Measurements from ENCODE around the gene CD74. TPM values are rescaled to one million over a fixed set of nuclear protein-coding genes. Genes with fewer than 3 reads are reported as not detected.

Gene CD74
- total and polyA plus RNA-seq, 4 donors: 176 to 327 (median 257) TPM

GRCh38 chr5:150431574-150431973, 18.9 kb upstream of the CD74 start:
- Histone ChIP-seq H3K4me3 (ENCODE audit: low read depth in 1 of 3, low read length in 3 of 3) (no peak overlapping the region), H3K27me3 (ENCODE audit: control insufficient read depth in 4 of 4, insufficient read depth in 4 of 4, low read length in 3 of 4) (no peaks in the 10 kb centered on the region), H3K9me3 (ENCODE audit: control insufficient read depth in 4 of 4, low read length in 3 of 4) (no peaks in the 10 kb centered on the region), H3K4me1 (ENCODE audit: control insufficient read depth in 4 of 4, insufficient read depth in 4 of 4, low read length in 3 of 4) (peaks cover 5 to 32% (median 15%) of the 10 kb centered on the region in 4 donors), H3K27ac (ENCODE audit: low read depth in 1 of 2, low read length in 2 of 2) (no peak overlapping the region), H3K9ac (ENCODE audit: low read depth in 1 of 2, low read length in 2 of 2) (no peak overlapping the region), H3K36me3 (ENCODE audit: control insufficient read depth in 4 of 4, insufficient read depth in 3 of 4, low read depth in 1 of 4, low read length in 3 of 4) (no peaks in the 10 kb centered on the region)
- WGBS: 68% methylated on average over 4 of the region's 4 CpGs
- no peak for DNase-seq (ENCODE audit: low spot score)
- no peak for TF ChIP-seq JUND (IDR thresholded peaks at IDR 0.05)
- TF ChIP-seq YY1 (IDR thresholded peaks at IDR 0.05): no peak
- TF ChIP-seq ATF3 (IDR thresholded peaks at IDR 0.05): no peak
- TF ChIP-seq SP1 (IDR thresholded peaks at IDR 0.05): no peak

GRCh38 chr5:150431048-150431447, 18.3 kb upstream of the CD74 start:
- TF ChIP-seq GABPA (IDR thresholded peaks at IDR 0.05 in 1 of 2, conservative IDR thresholded peaks at IDR 0.05 in 1 of 2) (no peak), HNF4G (IDR thresholded peaks at IDR 0.05) (no peak), RAD21 (IDR thresholded peaks at IDR 0.05) (no peak), REST (IDR thresholded peaks at IDR 0.05) (no peak), EGR1 (IDR thresholded peaks at IDR 0.05; ENCODE audit: low read depth in 2 of 2) (no peak), MAX (IDR thresholded peaks at IDR 0.05) (no peak), RXRA (IDR thresholded peaks at IDR 0.05) (no peak), TAF1 (conservative IDR thresholded peaks at IDR 0.05) (no peak), JUND (IDR thresholded peaks at IDR 0.05) (no peak), SP1 (IDR thresholded peaks at IDR 0.05) (no peak), HNF4A (conservative IDR thresholded peaks at IDR 0.05) (no peak), YY1 (IDR thresholded peaks at IDR 0.05) (no peak), FOXA1 (IDR thresholded peaks at IDR 0.05) (no peak)
- H3K4me3 ChIP-seq (ENCODE audit: low read depth in 1 of 3, low read length in 3 of 3): no peak overlapping the region
- H3K27me3 ChIP-seq (ENCODE audit: control insufficient read depth in 4 of 4, insufficient read depth in 4 of 4, low read length in 3 of 4): no peaks in the 10 kb centered on the region
- H3K36me3 ChIP-seq (ENCODE audit: control insufficient read depth in 4 of 4, insufficient read depth in 3 of 4, low read depth in 1 of 4, low read length in 3 of 4): no peaks in the 10 kb centered on the region
- H3K27ac ChIP-seq (ENCODE audit: low read depth in 1 of 2, low read length in 2 of 2): no peak overlapping the region
- DNase-seq (ENCODE audit: low spot score): no peak
- H3K9me3 ChIP-seq (ENCODE audit: control insufficient read depth in 4 of 4, low read length in 3 of 4): no peaks in the 10 kb centered on the region
- peaks cover 5 to 29% (median 15%) of the 10 kb centered on the region in 4 donors for H3K4me1 ChIP-seq (ENCODE audit: control insufficient read depth in 4 of 4, insufficient read depth in 4 of 4, low read length in 3 of 4)
- WGBS: 95% methylated on average over 18 of the region's 18 CpGs
- H3K9ac ChIP-seq (ENCODE audit: low read depth in 1 of 2, low read length in 2 of 2): no peak overlapping the region

GRCh38 chr5:150429410-150429873, 16.7 kb upstream of the CD74 start:
- no peaks in the 10 kb centered on the region for H3K9me3 ChIP-seq (ENCODE audit: control insufficient read depth in 4 of 4, low read length in 3 of 4)
- DNase-seq (ENCODE audit: low spot score): no peak
- no peak overlapping the region for H3K4me3 ChIP-seq (ENCODE audit: low read depth in 1 of 3, low read length in 3 of 3)
- no peak overlapping the region for H3K9ac ChIP-seq (ENCODE audit: low read depth in 1 of 2, low read length in 2 of 2)
- 77% methylated on average over 5 of the region's 5 CpGs for WGBS
- peak overlapping the region in 1 of 2 donors; percentile 81 for H3K27ac ChIP-seq (ENCODE audit: low read depth in 1 of 2, low read length in 2 of 2)
- peaks cover 5 to 26% (median 15%) of the 10 kb centered on the region in 4 donors for H3K4me1 ChIP-seq (ENCODE audit: control insufficient read depth in 4 of 4, insufficient read depth in 4 of 4, low read length in 3 of 4)
- TF ChIP-seq ATF3 (IDR thresholded peaks at IDR 0.05) (no peak), RXRA (IDR thresholded peaks at IDR 0.05) (peak in 1 of 2 donors; percentile 47), HNF4A (conservative IDR thresholded peaks at IDR 0.05) (peak; percentile 19 to 82)
- no peaks in the 10 kb centered on the region for H3K36me3 ChIP-seq (ENCODE audit: control insufficient read depth in 4 of 4, insufficient read depth in 3 of 4, low read depth in 1 of 4, low read length in 3 of 4)
- no peaks in the 10 kb centered on the region for H3K27me3 ChIP-seq (ENCODE audit: control insufficient read depth in 4 of 4, insufficient read depth in 4 of 4, low read length in 3 of 4)
